SW 1271 (cell line): ENCODE measurements around the gene B4GALNT4.
"Not testable (repeated sequence)": the region's sequence is repeated elsewhere in the genome, so short reads cannot be mapped to it uniquely, and the experiment has no call there.

ENCODE experiments used
- DNase-seq, 2 experiments: peaks; one replicate each; lab custom pipeline; 2025; lab: John Stamatoyannopoulos, UW

The B4GALNT4 gene

GRCh38 chr11:422249-422656 lies 53.0 kb downstream of the B4GALNT4 start:
- DNase-seq, result no peak

- DNase-seq, result no peak
Measured at GRCh38 chr11:424232-424631, 54.9 kb downstream of the B4GALNT4 start.

- not testable (repeated sequence) for DNase-seq
Measured at GRCh38 chr11:424766-425165, 55.5 kb downstream of the B4GALNT4 start.

GRCh38 chr11:425301-425700 lies 56.0 kb downstream of the B4GALNT4 start:
- no peak for DNase-seq

GRCh38 chr11:426851-427250 lies 57.6 kb downstream of the B4GALNT4 start:
- no peak for DNase-seq

- DNase-seq, result no peak
Measured at GRCh38 chr11:428295-428694, 59.0 kb downstream of the B4GALNT4 start.

GRCh38 chr11:429391-429790 lies 60.1 kb downstream of the B4GALNT4 start:
- no peak for DNase-seq

- no peak for DNase-seq
Measured at GRCh38 chr11:429931-430456, 60.7 kb downstream of the B4GALNT4 start.
